GM21737 (cell line): ENCODE results near the gene MX1.

ENCODE experiments used
- ATAC-seq: cut with Tn5 transposase; IDR thresholded peaks from one replicate; pipeline ENCODE4 v1.9.1; 2021; ENCODE audit warnings: mild to moderate bottlenecking, moderate library complexity; ENCODE audit not compliant: unreplicated experiment

The MX1 gene

GRCh38 chr21:41458121-41458520, 32.1 kb downstream of the MX1 start:
- no peak for ATAC-seq

GRCh38 chr21:41458559-41458958, 32.5 kb downstream of the MX1 start:
- ATAC-seq, result no peak

- ATAC-seq, result no peak
Measured at GRCh38 chr21:41459884-41460534, 34.0 kb downstream of the MX1 start.

GRCh38 chr21:41460578-41461527, 34.8 kb downstream of the MX1 start:
- ATAC-seq, result no peak

GRCh38 chr21:41465176-41465781, 39.2 kb downstream of the MX1 start:
- no peak for ATAC-seq

- no peak for ATAC-seq
Measured at GRCh38 chr21:41466024-41466820, 40.2 kb downstream of the MX1 start.

- ATAC-seq, result no peak
Measured at GRCh38 chr21:41470054-41470453, 44.0 kb downstream of the MX1 start.

GRCh38 chr21:41472753-41473548, 46.9 kb downstream of the MX1 start:
- ATAC-seq, result no peak

- no peak for ATAC-seq
Measured at GRCh38 chr21:41475714-41476420, 49.8 kb downstream of the MX1 start.

GRCh38 chr21:41477641-41478318, 51.7 kb downstream of the MX1 start:
- no peak for ATAC-seq

GRCh38 chr21:41478319-41479177, 52.5 kb downstream of the MX1 start:
- ATAC-seq, result no peak

GRCh38 chr21:41479686-41480085, 53.6 kb downstream of the MX1 start:
- no peak for ATAC-seq

- no peak for ATAC-seq
Measured at GRCh38 chr21:41480086-41480690, 54.1 kb downstream of the MX1 start.

- no peak for ATAC-seq
Measured at GRCh38 chr21:41481191-41481590, 55.2 kb downstream of the MX1 start.

GRCh38 chr21:41482301-41482700, 56.3 kb downstream of the MX1 start:
- ATAC-seq, result no peak

- ATAC-seq, result no peak
Measured at GRCh38 chr21:41482980-41483379, 56.9 kb downstream of the MX1 start.

- ATAC-seq, result no peak
Measured at GRCh38 chr21:41483415-41483814, 57.4 kb downstream of the MX1 start.

- no peak for ATAC-seq
Measured at GRCh38 chr21:41483973-41484372, 57.9 kb downstream of the MX1 start.
